OCI-LY3 (cell line): ENCODE measurements around the gene FLT1.

Source experiments
- H2AFZ ChIP-seq: fragments of 200-600, 300-600 bp; shearing (Covaris generic); 2 replicates; pipeline ENCODE4 v1.6.0; 2014; ENCODE audit warnings: antibody characterized with exemption, low read depth, low read length
- H3K27ac ChIP-seq: fragments of 200-600, 300-600 bp; sonication (generic); 2 replicates; pipeline ENCODE4 v1.5.1; 2014; ENCODE audit warnings: mild to moderate bottlenecking, low read length, moderate library complexity, mixed read lengths
- H3K27me3 ChIP-seq: fragments of 200-600, 300-600 bp; sonication (generic); 2 replicates; pipeline ENCODE4 v1.6.1; 2014; ENCODE audit warnings: low read depth, low read length, mixed read lengths
- H3K36me3 ChIP-seq: fragments of 200-600, 300-600 bp; sonication (generic); replicated peaks from 2 replicates; pipeline ENCODE3; 2014; ENCODE audit warnings: low read depth, low read length, mixed read lengths
- H3K4me1 ChIP-seq: fragments of 300-600, 200-600 bp; sonication (generic); 2 replicates; pipeline ENCODE4 v1.6.1; 2014; ENCODE audit warnings: low read length, mixed read lengths
- H3K4me2 ChIP-seq: fragments of 200-600, 300-600 bp; sonication (generic); 2 replicates; pipeline ENCODE4 v1.6.1; 2014; ENCODE audit warnings: low read length, mixed read lengths
- H3K4me3 ChIP-seq: fragments of 300-600, 200-600 bp; sonication (generic); 2 replicates; pipeline ENCODE4 v1.5.1; 2014; ENCODE audit warnings: antibody characterized with exemption, mild to moderate bottlenecking, low read length, moderate library complexity
- H3K79me2 ChIP-seq: fragments of 300-600, 200-600 bp; shearing (Covaris generic); 2 replicates; pipeline ENCODE4 v1.6.1; 2014; ENCODE audit warnings: mild to moderate bottlenecking, low read length, mixed read lengths
- H3K9ac ChIP-seq: fragments of 300-600, 200-600 bp; shearing (Covaris generic); 2 replicates; pipeline ENCODE4 v1.6.0; 2014; ENCODE audit warnings: mild to moderate bottlenecking, low read length, moderate library complexity
- H3K9me3 ChIP-seq: fragments of 200-600, 300-600 bp; shearing (Covaris generic); 2 replicates; pipeline ENCODE4 v1.6.1; 2014; ENCODE audit warnings: low read length, mixed read lengths; ENCODE audit not compliant: insufficient read depth
- H4K20me1 ChIP-seq: fragments of 200-600, 300-600 bp; sonication (generic); 2 replicates; pipeline ENCODE4 v1.6.1; 2016; ENCODE audit warnings: low read length, mixed read lengths; ENCODE audit not compliant: insufficient read depth
- EZH2phosphoT487 ChIP-seq: fragments of 200-600 bp; shearing (Covaris generic); IDR thresholded peaks from 2 replicates; pipeline ENCODE4 v1.6.1; 2018; ENCODE audit warnings: antibody characterized with exemption, mixed run types, low read depth
- TF ChIP-seq, protein P1 (sequence below): fragments of 200-600, 300-600 bp; sonication (generic); IDR thresholded peaks from 2 replicates; pipeline ENCODE4 v1.5.1; 2014; ENCODE audit warnings: antibody characterized with exemption, low read length, low read depth

Gene FLT1

DNA sequence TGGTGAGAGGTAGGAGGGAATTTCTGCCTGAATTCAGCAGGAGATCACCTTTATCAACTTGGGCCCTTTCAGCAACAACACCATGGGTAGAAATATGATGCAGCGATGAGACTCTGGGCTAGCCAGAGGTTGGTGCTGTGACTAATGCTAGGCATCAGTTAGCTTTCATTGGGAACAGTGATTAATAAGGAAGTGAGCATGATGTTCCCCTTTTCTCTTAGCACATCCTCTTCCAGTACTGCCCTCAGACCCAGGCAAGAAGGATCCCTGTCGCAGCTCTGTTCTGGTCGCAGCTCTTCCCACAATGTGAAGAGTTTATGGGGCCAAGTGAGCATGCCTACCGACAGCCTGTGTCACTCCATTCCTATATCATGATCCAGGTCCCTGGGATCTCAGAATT lies 100.5 kb downstream of the FLT1 start:
- Histone ChIP-seq H3K27ac (no peak overlapping the region), H3K9ac (no peak overlapping the region), H3K79me2 (no peaks in the 10 kb centered on the region), H3K36me3 (no peaks in the 10 kb centered on the region), H4K20me1 (no peaks in the 10 kb centered on the region), H3K4me3 (no peak overlapping the region), H3K4me1 (peaks cover 15% of the 10 kb centered on the region), H3K27me3 (no peaks in the 10 kb centered on the region), H2AFZ (no peak overlapping the region), H3K9me3 (no peaks in the 10 kb centered on the region), H3K4me2 (no peak overlapping the region)
- no peak for TF ChIP-seq EZH2phosphoT487
- TF ChIP-seq, protein P1, sequence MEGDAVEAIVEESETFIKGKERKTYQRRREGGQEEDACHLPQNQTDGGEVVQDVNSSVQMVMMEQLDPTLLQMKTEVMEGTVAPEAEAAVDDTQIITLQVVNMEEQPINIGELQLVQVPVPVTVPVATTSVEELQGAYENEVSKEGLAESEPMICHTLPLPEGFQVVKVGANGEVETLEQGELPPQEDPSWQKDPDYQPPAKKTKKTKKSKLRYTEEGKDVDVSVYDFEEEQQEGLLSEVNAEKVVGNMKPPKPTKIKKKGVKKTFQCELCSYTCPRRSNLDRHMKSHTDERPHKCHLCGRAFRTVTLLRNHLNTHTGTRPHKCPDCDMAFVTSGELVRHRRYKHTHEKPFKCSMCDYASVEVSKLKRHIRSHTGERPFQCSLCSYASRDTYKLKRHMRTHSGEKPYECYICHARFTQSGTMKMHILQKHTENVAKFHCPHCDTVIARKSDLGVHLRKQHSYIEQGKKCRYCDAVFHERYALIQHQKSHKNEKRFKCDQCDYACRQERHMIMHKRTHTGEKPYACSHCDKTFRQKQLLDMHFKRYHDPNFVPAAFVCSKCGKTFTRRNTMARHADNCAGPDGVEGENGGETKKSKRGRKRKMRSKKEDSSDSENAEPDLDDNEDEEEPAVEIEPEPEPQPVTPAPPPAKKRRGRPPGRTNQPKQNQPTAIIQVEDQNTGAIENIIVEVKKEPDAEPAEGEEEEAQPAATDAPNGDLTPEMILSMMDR = no peak

DNA sequence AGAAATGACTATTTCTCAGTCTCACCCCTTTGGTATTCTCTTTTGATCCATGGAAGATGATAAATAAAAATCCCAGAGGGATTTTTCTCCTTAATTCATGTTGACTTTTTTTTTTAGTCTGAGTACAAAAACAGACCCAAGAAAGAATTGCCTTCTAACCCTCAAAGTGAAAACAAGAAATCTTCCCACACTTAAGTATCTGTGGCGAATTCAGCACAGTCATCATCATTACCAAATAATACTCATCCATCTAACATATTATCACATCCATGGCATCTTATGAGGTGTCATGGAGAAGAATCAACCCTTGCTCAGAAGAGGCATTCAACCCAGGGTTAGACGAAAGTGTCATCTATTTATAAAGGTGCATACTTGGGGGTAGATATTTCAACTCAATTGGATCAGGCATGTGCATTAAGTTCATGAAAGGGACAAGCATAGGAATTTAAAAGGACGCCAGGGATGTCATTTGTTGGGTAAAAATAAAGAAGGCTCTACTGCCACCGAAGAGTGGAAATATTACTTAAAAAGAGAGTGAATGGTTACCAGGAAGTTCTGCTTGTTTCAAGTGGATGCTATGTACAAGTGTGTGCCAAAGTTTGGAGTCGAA lies 101.9 kb downstream of the FLT1 start:
- no peak overlapping the region for H3K4me3 ChIP-seq
- no peaks in the 10 kb centered on the region for H3K27me3 ChIP-seq
- H3K9me3 ChIP-seq = no peaks in the 10 kb centered on the region
- no peak overlapping the region for H3K27ac ChIP-seq
- H3K9ac ChIP-seq = no peak overlapping the region
- H3K4me2 ChIP-seq = no peak overlapping the region
- TF ChIP-seq EZH2phosphoT487 = no peak
- TF ChIP-seq, protein P1 = no peak
- peaks cover 15% of the 10 kb centered on the region for H3K4me1 ChIP-seq
- no peak overlapping the region for H2AFZ ChIP-seq
- no peaks in the 10 kb centered on the region for H4K20me1 ChIP-seq
- no peaks in the 10 kb centered on the region for H3K36me3 ChIP-seq
- no peaks in the 10 kb centered on the region for H3K79me2 ChIP-seq

DNA sequence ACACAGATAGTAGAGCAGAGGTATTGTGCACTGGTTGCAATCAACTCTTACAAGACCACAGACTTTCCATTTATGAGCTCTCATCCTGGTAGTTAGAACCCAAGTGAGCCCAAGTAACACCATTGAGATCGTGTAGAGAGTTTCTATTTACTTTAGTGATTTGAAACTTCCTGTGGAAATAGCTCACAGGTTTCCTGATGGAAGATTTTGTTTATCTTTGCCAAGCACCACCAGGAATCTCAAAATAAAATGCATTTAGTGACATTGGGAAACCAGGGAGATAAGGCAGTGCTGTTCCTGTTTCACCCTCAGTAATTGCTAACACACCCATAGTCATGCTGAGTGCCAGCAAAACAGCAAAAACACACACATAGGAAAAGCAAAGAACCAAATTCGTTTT lies 102.5 kb downstream of the FLT1 start:
- H4K20me1 ChIP-seq = no peaks in the 10 kb centered on the region
- peaks cover 15% of the 10 kb centered on the region for H3K4me1 ChIP-seq
- no peaks in the 10 kb centered on the region for H3K9me3 ChIP-seq
- H3K27me3 ChIP-seq = no peaks in the 10 kb centered on the region
- H2AFZ ChIP-seq = no peak overlapping the region
- H3K79me2 ChIP-seq = no peaks in the 10 kb centered on the region
- no peak overlapping the region for H3K4me3 ChIP-seq
- H3K9ac ChIP-seq = no peak overlapping the region
- TF ChIP-seq EZH2phosphoT487 = no peak
- TF ChIP-seq, protein P1 = no peak
- no peak overlapping the region for H3K4me2 ChIP-seq
- H3K27ac ChIP-seq = no peak overlapping the region
- H3K36me3 ChIP-seq = no peaks in the 10 kb centered on the region

DNA sequence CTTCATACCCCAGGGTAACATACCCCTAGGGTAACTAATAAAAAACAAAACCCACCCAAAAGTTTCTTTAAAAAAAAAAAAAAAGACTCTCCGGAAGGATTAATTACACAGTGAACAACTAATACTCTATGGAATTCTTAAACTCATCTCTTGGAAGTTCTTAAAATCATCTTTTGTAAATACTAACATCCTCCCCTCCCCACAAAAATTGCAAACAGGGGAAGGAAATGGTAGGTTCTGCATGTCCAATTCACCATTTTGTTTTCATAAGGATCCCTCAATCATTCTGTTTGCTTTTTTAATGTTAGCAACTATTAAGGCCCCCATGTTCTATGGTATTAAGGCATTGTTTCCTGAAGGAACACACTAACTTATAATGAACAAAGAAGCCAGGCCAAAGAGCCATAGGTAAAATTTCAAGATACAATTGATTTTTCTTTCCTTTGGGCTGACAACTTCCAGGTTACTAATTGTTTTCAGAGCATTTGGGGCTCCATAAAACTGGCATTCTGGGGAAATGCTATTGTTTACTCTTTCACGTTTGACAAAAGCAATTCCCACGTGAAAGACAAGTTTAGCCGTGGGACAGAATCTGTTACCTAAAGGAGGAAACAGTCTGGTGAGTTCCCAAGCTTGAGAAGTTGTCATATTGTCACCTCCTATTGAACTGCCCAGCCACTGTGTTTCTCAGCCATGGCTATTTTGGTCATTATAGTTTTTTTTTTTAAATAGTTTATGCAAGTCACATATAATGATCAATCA lies 107.0 kb downstream of the FLT1 start:
- Histone ChIP-seq H3K9ac (no peak overlapping the region), H3K4me1 (peaks cover 8% of the 10 kb centered on the region), H3K4me3 (no peak overlapping the region), H3K79me2 (no peaks in the 10 kb centered on the region), H3K27ac (no peak overlapping the region), H4K20me1 (no peaks in the 10 kb centered on the region), H2AFZ (no peak overlapping the region), H3K9me3 (no peaks in the 10 kb centered on the region), H3K4me2 (no peak overlapping the region), H3K36me3 (no peaks in the 10 kb centered on the region), H3K27me3 (no peaks in the 10 kb centered on the region)
- TF ChIP-seq EZH2phosphoT487 = no peak
- TF ChIP-seq, protein P1 = no peak
